Loucy (cell line): ENCODE measurements around the gene PAX2.

Experiments
- EZH2phosphoT487 ChIP-seq: fragments of 200-600 bp; IDR thresholded peaks from 2 replicates; pipeline ENCODE4 v1.6.1; 2018; ENCODE audit warnings: antibody characterized with exemption, mild to moderate bottlenecking, moderate library complexity, borderline replicate concordance
- TF ChIP-seq, protein P1 (sequence below): fragments of 200-600 bp; sonication (generic); conservative IDR thresholded peaks from 2 replicates; pipeline ENCODE4 v1.5.1; 2014; ENCODE audit warnings: mild to moderate bottlenecking, antibody characterized with exemption, low read length

DNA sequence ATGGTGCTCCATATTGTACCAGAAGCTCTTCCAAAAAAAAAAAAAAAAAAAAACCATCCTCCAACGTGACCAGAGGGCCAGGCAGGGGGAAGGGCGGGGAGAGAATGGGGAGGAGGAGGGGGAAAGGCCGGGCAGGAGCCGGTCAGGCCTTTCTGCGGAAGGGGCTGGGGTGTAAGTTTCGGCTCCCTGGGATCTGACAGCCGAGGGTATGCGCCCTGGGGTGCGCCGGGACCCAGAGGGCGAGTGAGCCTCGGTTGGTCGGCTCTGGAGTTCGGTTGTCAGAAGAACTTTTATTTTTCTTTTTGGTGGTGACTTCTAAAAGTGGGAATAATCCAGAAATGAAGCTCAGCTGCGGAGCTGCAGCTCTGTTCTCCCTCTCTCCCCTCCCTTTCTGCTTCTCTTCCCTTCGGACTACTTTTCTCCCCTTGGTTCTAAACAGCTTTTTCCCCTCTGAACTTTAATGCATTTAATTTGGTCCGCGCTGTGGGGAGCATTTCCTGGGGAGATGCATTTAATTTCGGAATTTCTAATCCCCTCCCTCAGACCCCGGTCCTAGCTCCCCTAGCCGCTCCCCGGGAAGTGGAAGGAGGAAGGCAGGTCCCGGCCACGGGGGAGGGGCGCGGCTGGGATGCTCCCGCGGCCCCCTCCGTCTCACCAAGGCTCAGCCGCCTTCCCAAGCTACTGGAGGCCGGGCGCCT is 3.9 kb upstream of the PAX2 start:
- TF ChIP-seq, protein P1, sequence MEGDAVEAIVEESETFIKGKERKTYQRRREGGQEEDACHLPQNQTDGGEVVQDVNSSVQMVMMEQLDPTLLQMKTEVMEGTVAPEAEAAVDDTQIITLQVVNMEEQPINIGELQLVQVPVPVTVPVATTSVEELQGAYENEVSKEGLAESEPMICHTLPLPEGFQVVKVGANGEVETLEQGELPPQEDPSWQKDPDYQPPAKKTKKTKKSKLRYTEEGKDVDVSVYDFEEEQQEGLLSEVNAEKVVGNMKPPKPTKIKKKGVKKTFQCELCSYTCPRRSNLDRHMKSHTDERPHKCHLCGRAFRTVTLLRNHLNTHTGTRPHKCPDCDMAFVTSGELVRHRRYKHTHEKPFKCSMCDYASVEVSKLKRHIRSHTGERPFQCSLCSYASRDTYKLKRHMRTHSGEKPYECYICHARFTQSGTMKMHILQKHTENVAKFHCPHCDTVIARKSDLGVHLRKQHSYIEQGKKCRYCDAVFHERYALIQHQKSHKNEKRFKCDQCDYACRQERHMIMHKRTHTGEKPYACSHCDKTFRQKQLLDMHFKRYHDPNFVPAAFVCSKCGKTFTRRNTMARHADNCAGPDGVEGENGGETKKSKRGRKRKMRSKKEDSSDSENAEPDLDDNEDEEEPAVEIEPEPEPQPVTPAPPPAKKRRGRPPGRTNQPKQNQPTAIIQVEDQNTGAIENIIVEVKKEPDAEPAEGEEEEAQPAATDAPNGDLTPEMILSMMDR, result no peak
- TF ChIP-seq EZH2phosphoT487, result no peak
